Hepatocyte (in vitro differentiated cells): Measurements from ENCODE around the gene VAV2. TPM values are rescaled to one million over a fixed set of nuclear protein-coding genes. Genes with fewer than 3 reads are reported as not detected.
"Not testable (repeated sequence)": the region's sequence is repeated elsewhere in the genome, so short reads cannot be mapped to it uniquely, and the experiment has no call there.

Source experiments
- DNase-seq: peaks from one replicate; pipeline ENCODE4 v3.0.0-alpha.2; 2016; ENCODE audit warnings: low spot score
- H2AFZ ChIP-seq: fragments of 200-600 bp; sonication (generic); 2 replicates; pipeline ENCODE4 v1.6.0; 2016; ENCODE audit warnings: antibody characterized with exemption, mild to moderate bottlenecking
- H3K27ac ChIP-seq: fragments of 200-600 bp; sonication (generic); 2 replicates; pipeline ENCODE4 v1.5.1; 2016; ENCODE audit warnings: mild to moderate bottlenecking
- H3K27me3 ChIP-seq: fragments of 200-600 bp; sonication (generic); 2 replicates; pipeline ENCODE4 v1.6.1; 2016
- H3K36me3 ChIP-seq: fragments of 200-600 bp; sonication (generic); replicated peaks from 2 replicates; pipeline ENCODE4 v1.5.1; 2016; ENCODE audit warnings: low read depth; ENCODE audit not compliant: insufficient read depth
- H3K4me1 ChIP-seq: fragments of 200-600 bp; sonication (generic); 2 replicates; pipeline ENCODE4 v1.5.1; 2016; ENCODE audit warnings: mild to moderate bottlenecking, moderate library complexity; ENCODE audit not compliant: insufficient read depth
- H3K4me2 ChIP-seq: fragments of 200-600 bp; sonication (generic); 2 replicates; pipeline ENCODE4 v1.6.0; 2016
- H3K4me3 ChIP-seq: fragments of 200-600 bp; sonication (generic); 2 replicates; pipeline ENCODE4 v1.5.1; 2016; ENCODE audit warnings: mild to moderate bottlenecking
- H3K79me2 ChIP-seq: fragments of 200-600 bp; sonication (generic); 2 replicates; pipeline ENCODE4 v1.6.0; 2017; ENCODE audit warnings: mild to moderate bottlenecking
- H3K9me2 ChIP-seq: fragments of 200-600 bp; sonication (generic); replicated peaks from 2 replicates; pipeline ENCODE4 v1.6.0; 2017; ENCODE audit warnings: mild to moderate bottlenecking; ENCODE audit not compliant: insufficient read depth
- H3K9me3 ChIP-seq: fragments of 200-600 bp; sonication (generic); 2 replicates; pipeline ENCODE4 v1.5.1; 2016; ENCODE audit warnings: low read depth, mild to moderate bottlenecking
- H4K20me1 ChIP-seq: fragments of 200-600 bp; sonication (generic); 2 replicates; pipeline ENCODE4 v1.6.0; 2016; ENCODE audit warnings: mild to moderate bottlenecking; ENCODE audit not compliant: insufficient read depth, poor library complexity, severe bottlenecking
- CTCF ChIP-seq: fragments of 200-600 bp; sonication (generic); IDR thresholded peaks from 2 replicates; pipeline ENCODE4 v1.5.1; 2016; ENCODE audit warnings: antibody characterized with exemption, mild to moderate bottlenecking; ENCODE audit not compliant: poor library complexity
- EZH2 ChIP-seq: fragments of 200-600 bp; sonication (generic); IDR thresholded peaks from 2 replicates; pipeline ENCODE4 v1.6.1; 2016; ENCODE audit warnings: antibody characterized with exemption, mild to moderate bottlenecking, borderline replicate concordance
- EZH2phosphoT487 ChIP-seq: fragments of 200-600 bp; sonication (generic); IDR thresholded peaks from one replicate; pipeline ENCODE4 v1.6.1; 2018; ENCODE audit warnings: antibody characterized with exemption, mild to moderate bottlenecking, low read depth, moderate library complexity; ENCODE audit not compliant: unreplicated experiment, severe bottlenecking
- WGBS: methylation state at CpG from one replicate; pipeline ENCODE4 v1.1.6; 2016; ENCODE audit warnings: low lambda C conversion rate; ENCODE audit errors: missing lambda C conversion rate; 5-methylcytosine and 5-hydroxymethylcytosine counted together
- polyA plus RNA-seq: library from polyadenylated mRNA; unstranded; fragments of >200 nt; fragmentation: Nextera tagmentation; extraction: Ambion mirVana; gene quantifications from 2 replicates; pipeline ENCODE4 v1.2.1, GENCODE V29; 2016
- total RNA-seq: library from RNA; depleted of rRNA; stranded (reverse); fragments of >200 nt; gene quantifications from 2 replicates; pipeline ENCODE4 v1.2.3, GENCODE V29; 2014

The VAV2 gene
- total and polyA plus RNA-seq, 2 experiments from 2014 or later: 24.9 to 27.7 TPM

- Histone ChIP-seq H3K36me3 (no peaks in the 10 kb centered on the region), H3K27me3 (no peaks in the 10 kb centered on the region), H3K9me3 (no peaks in the 10 kb centered on the region), H3K9me2 (no peaks in the 10 kb centered on the region), H4K20me1 (no peaks in the 10 kb centered on the region), H3K4me2 (no peak overlapping the region), H3K27ac (no peak overlapping the region), H3K4me3 (no peak overlapping the region), H3K4me1 (no peaks in the 10 kb centered on the region), H2AFZ (no peak overlapping the region), H3K79me2 (no peaks in the 10 kb centered on the region)
- TF ChIP-seq EZH2phosphoT487: no peak
- no peak for TF ChIP-seq EZH2
- TF ChIP-seq CTCF: no peak
- 96% methylated on average over 1 of the region's 1 CpG for WGBS
- DNase-seq: no peak
Measured at GRCh38 chr9:133767008-133767407, 225.1 kb downstream of the VAV2 start.

GRCh38 chr9:133766234-133766633 lies 225.9 kb downstream of the VAV2 start:
- not testable (repeated sequence) for H3K36me3 ChIP-seq, H3K79me2 ChIP-seq, H3K4me1 ChIP-seq, H4K20me1 ChIP-seq, DNase-seq, H3K4me3 ChIP-seq, H3K27me3 ChIP-seq, H2AFZ ChIP-seq, H3K9me2 ChIP-seq, H3K9me3 ChIP-seq, H3K4me2 ChIP-seq, H3K27ac ChIP-seq
- 95% methylated on average over 3 of the region's 3 CpGs for WGBS

- Histone ChIP-seq H3K9me3 (no peaks in the 10 kb centered on the region), H3K4me2 (no peak overlapping the region), H3K4me1 (no peaks in the 10 kb centered on the region), H3K79me2 (no peaks in the 10 kb centered on the region), H3K9me2 (no peaks in the 10 kb centered on the region), H3K36me3 (no peaks in the 10 kb centered on the region), H3K4me3 (no peak overlapping the region), H4K20me1 (no peaks in the 10 kb centered on the region), H3K27me3 (no peaks in the 10 kb centered on the region), H2AFZ (no peak overlapping the region), H3K27ac (no peak overlapping the region)
- TF ChIP-seq CTCF: no peak
- no peak for TF ChIP-seq EZH2
- TF ChIP-seq EZH2phosphoT487: no peak
- DNase-seq: no peak
- WGBS: 89% methylated on average over 26 of the region's 26 CpGs
Measured at GRCh38 chr9:133763272-133764183, 228.6 kb downstream of the VAV2 start.

GRCh38 chr9:133762488-133763271 lies 229.4 kb downstream of the VAV2 start:
- WGBS: 96% methylated on average over 18 of the region's 19 CpGs
- DNase-seq: no peak

More at GRCh38 chr9:133762488-133763271, 229.4 kb downstream of the VAV2 start:
- no peak overlapping the region for H2AFZ ChIP-seq
- no peaks in the 10 kb centered on the region for H3K9me2 ChIP-seq
- TF ChIP-seq CTCF (no peak), EZH2phosphoT487 (no peak), EZH2 (no peak)
- no peak overlapping the region for H3K4me2 ChIP-seq
- no peaks in the 10 kb centered on the region for H3K36me3 ChIP-seq
- no peaks in the 10 kb centered on the region for H3K27me3 ChIP-seq
- no peaks in the 10 kb centered on the region for H3K79me2 ChIP-seq
- H4K20me1 ChIP-seq: no peaks in the 10 kb centered on the region
- H3K9me3 ChIP-seq: no peaks in the 10 kb centered on the region
- no peak overlapping the region for H3K27ac ChIP-seq
- H3K4me1 ChIP-seq: no peaks in the 10 kb centered on the region
- H3K4me3 ChIP-seq: no peak overlapping the region
